ENCODE data around the gene VWA3A.
A peak's percentile ranks its signal among the peaks of the same experiment; 100 is the strongest.
"Not testable (repeated sequence)": the region's sequence is repeated elsewhere in the genome, so short reads cannot be mapped to it uniquely, and the experiment has no call there.

Gene VWA3A, protein sequence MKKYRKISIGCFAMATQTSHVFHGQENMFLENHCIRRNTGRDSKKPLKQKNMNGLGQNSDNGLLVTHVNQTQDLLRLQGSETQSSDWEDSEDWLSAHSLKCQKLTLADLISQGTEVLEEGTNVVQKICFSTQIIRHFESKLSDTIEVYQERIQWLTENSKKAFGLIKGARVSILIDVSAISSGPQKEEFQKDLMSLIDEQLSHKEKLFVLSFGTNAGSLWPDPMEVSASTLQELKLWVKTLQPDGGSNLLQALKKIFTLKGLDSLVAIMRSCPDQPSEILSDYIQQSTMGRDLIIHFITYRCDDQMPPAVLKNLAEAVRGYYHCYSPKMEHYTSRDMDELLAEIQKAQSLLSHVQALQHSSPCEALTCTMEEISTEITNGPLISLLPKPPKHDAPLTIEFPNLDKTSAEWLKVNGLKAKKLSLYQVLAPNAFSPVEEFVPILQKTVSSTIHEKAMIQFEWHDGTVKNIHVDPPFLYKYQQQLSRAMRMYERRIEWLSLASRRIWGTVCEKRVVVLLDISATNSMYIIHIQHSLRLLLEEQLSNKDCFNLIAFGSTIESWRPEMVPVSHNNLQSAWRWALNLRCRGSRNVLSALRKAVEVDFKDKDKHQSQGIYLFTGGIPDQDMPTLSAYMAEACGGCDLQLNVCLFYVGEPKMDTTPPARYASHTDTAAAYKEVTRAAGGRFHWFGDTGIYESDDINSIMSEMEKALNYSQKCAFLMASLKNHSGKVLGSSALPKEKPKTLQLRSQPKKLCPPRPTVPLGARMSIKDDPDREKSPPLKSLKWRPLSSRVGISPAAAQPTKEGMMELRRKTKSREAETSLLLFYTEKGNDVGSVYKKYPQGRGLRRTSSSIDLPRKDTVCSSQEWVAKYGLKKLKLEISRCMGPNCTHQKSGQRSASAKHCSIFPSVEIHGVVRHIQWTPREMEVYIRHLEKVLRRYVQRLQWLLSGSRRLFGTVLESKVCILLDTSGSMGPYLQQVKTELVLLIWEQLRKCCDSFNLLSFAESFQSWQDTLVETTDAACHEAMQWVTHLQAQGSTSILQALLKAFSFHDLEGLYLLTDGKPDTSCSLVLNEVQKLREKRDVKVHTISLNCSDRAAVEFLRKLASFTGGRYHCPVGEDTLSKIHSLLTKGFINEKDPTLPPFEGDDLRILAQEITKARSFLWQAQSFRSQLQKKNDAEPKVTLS

DNA sequence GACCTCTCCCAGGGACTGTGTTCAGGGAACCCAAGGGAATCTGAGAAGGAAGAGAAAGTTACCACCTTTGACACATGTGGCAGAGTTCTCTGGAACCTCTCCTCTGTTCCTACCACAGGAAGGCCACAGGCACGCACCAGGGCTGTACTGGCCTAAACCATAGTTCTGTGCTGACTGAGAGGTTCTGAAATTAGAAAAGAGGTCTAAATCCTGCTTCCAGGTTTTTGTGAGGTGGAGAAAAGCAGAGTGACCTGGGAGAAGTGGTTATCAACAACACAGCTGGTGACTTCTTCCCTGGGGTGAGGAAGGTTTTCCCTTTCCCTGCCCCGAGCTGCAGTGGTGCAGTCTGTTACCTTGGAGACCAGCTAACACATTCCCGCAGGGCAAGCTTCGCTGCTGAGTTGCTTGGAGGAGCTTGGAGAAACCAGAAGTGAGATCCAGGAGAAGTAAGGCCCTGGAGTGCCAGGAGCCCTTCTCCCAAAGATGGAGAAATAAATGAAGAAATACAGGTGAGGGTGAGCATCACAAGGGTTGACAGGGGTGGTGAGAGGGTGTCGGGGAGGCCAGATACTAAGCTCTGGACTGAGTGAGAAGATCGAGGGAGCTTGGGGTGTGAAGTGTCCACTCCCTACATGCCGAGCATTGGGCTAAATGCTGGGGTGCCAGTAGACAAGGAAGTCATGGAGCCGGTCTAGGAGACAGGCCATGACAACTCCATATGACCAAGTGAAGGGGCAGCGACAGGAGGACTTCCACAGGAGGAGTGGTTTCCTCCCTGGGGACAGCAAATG is at the start of gene VWA3A:
VWA3A (plus strand) TSS at position 399 of the 791 bp plus-strand sequence; CDS start at position 496, 97 bp downstream.
- Mint-ChIP-seq H3K4me3 (no peak within 1 kb of the TSS), H3K9me3 (no peaks in the 10 kb centered on the region), H3K27me3 (peaks cover 10% of the 10 kb centered on the region), H3K36me3 (ENCODE audit: low read depth) (peaks cover 7% of the 10 kb centered on the region), H3K27ac (no peak within 1 kb of the TSS), H3K4me1 (ENCODE audit: low read depth) (no peaks in the 10 kb centered on the region)
- DNase-seq = no peak

DNA sequence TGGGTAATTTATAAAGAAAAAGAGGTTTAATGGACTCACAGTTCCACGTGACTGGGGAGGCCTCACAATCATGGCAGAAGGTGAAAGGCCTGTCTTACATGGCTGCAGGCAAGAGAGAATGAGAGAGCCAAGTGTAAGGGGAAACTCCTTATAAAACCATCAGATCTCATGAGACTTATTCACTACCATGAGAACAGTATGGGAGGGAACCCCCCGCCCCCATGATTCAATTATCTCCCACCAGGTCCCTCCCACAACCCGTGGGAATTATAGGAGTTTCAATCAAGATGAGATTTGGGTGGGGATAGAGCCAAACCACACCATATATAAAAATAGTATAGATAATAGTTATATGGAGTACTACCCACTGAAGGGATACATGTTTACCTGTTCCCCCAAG is 48.5 kb upstream of the VWA3A start:
- not testable (repeated sequence) for H3K9me3 Mint-ChIP-seq; H3K4me1 Mint-ChIP-seq (ENCODE audit: low read depth); H3K27ac Mint-ChIP-seq; H3K27me3 Mint-ChIP-seq; DNase-seq; H3K36me3 Mint-ChIP-seq (ENCODE audit: low read depth); H3K4me3 Mint-ChIP-seq

DNA sequence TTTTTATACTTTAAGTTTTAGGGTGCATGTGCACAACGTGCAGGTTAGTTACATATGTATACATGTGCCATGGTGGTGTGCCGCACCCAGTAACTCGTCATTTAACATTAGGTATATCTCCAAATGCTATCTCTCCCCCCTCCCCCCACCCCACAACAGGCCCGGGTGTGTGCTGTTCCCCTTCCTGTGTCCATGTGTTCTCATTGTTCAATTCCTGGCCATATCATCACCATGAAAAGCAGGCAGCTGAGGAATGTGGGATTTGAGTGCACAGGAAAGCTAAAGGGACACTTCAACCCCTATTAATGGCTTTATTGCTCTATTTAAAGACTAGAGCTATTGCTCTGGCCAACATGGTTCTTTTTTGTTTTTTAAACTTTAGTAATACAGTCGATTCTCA is 46.5 kb upstream of the VWA3A start:
- DNase-seq; H3K27me3 Mint-ChIP-seq; H3K4me3 Mint-ChIP-seq; H3K9me3 Mint-ChIP-seq; H3K36me3 Mint-ChIP-seq (ENCODE audit: low read depth); H3K27ac Mint-ChIP-seq; H3K4me1 Mint-ChIP-seq (ENCODE audit: low read depth): not testable (repeated sequence)

DNA sequence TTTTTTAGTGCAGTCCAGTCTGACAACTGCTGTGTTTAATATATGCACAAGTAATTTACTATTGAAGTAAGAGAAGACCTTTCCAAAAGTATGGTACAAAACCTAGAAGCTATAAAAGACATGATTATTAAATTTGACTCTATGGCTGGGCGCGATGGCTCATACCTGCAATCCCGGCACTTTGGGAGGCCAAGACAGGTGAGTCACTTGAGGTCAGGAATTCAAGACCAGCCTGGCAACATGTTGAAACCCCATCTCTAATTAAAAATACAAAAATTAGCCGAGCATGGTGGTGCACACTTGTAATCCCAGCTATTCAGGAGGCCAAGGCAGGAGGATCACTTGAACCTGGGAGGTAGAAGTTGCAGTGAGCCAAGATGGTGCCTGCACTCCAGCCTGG is 41.4 kb upstream of the VWA3A start:
- Mint-ChIP-seq H3K4me3 (no peak overlapping the region), H3K27me3 (no peaks in the 10 kb centered on the region), H3K4me1 (ENCODE audit: low read depth) (peaks cover 30% of the 10 kb centered on the region), H3K9me3 (no peaks in the 10 kb centered on the region), H3K36me3 (ENCODE audit: low read depth) (peaks cover 13% of the 10 kb centered on the region), H3K27ac (no peak overlapping the region)
- no peak for DNase-seq

DNA sequence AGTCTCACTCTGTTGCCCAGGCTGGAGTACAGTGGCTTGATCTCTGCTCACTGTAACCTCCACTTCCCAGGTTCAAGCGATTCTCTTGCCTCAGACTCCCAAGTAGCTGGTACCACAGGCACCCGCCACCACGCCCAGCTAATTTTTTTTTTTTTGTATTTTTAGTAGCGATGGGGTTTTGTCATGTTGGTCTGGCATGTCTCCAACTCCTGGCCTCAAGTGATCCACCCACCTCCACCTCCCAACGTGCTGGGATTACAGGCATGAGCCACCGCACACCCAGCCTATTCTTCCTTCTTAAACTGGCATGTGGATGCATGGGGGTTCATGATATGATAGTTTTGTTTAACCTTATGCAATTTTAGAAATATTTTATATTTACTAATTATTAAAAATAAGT is 39.4 kb upstream of the VWA3A start:
- Mint-ChIP-seq H3K9me3 (no peaks in the 10 kb centered on the region), H3K27me3 (no peaks in the 10 kb centered on the region), H3K36me3 (ENCODE audit: low read depth) (peaks cover 20% of the 10 kb centered on the region), H3K4me3 (no peak overlapping the region), H3K27ac (no peak overlapping the region), H3K4me1 (ENCODE audit: low read depth) (peaks cover 36% of the 10 kb centered on the region)
- no peak for DNase-seq

DNA sequence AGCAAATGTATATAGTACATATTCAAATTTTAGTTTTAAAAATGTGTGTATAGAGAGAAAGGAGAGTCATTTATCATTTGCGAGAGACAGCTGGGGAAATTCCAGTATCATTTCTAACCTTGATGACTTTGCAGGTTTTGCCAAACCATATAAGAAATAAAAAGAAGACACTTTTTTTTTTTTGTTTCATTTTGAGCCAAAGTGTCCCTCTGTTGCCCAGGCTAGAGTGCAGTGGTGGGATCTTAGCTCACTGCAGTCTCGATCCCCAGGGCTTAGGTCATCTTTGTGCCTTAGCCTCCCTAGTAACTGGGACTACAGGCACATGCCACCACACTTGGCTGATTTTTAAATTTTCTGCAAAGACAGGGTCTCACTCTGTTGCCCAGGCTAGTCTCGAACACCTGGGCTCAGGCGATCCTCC is 38.4 kb upstream of the VWA3A start:
- Mint-ChIP-seq H3K36me3 (ENCODE audit: low read depth) (peaks cover 26% of the 10 kb centered on the region), H3K27me3 (no peaks in the 10 kb centered on the region), H3K27ac (peak overlapping the region; percentile 59), H3K4me1 (ENCODE audit: low read depth) (peaks cover 43% of the 10 kb centered on the region), H3K4me3 (no peak overlapping the region), H3K9me3 (no peaks in the 10 kb centered on the region)
- DNase-seq = no peak

DNA sequence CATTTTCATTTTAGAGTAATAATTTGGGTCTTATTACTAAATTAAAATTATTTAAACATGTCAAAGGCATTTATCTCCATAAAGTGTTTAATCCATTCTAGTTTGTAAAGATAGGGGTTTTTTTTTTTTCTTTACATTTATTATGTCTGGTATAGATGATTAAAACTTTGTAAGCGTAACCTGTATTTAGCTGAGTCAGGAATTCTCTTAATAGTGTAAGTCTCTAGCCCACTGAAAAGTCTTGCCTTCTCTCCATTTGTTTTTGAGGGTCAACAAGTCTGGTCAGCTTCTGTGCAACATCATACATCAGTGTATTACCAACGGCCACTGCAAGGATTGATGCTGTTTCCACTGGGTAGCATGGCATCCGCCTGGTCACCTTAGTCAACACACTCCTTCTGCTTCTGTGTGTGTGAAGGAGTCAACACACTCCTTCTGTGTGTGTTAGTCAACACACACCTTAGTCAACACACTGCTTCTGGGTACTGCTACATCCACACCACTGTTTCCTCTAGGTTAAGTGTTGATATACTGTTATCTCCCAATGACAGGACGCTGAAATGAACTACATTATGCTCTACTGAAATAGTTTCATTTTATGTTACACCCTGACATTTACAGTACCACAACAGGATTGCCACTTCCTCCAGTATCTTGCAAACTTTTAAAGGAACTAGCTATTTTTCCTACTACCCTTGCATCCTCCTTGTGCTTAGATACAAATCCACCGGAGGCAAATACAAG is 37.3 kb upstream of the VWA3A start:
- no peak overlapping the region for H3K4me3 Mint-ChIP-seq
- no peaks in the 10 kb centered on the region for H3K27me3 Mint-ChIP-seq
- H3K9me3 Mint-ChIP-seq = no peaks in the 10 kb centered on the region
- H3K36me3 Mint-ChIP-seq (ENCODE audit: low read depth) = peaks cover 30% of the 10 kb centered on the region
- peaks cover 52% of the 10 kb centered on the region for H3K4me1 Mint-ChIP-seq (ENCODE audit: low read depth)
- peak overlapping the region; percentile 45 for H3K27ac Mint-ChIP-seq
- DNase-seq = no peak

DNA sequence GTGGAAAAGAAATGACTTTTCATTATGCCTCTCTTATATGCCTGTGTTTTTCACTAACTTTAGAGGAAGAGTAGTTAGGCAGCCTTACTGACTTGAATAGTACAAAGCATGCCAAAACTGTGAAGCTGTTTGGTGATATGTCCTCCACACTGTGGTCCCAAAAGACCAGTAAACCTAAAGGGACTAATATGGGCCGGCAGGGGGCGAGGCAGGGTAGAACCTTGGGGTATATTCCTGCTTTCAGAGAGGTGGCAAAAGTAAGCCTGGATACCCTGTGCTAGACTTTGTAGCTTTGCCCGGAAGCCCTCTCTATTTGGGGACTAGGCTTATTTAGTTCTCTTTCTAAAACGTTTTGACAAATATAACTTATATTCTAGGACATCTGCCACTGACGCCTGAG is 36.5 kb upstream of the VWA3A start:
- Mint-ChIP-seq H3K36me3 (ENCODE audit: low read depth) (peaks cover 30% of the 10 kb centered on the region), H3K4me3 (no peak overlapping the region), H3K27me3 (no peaks in the 10 kb centered on the region), H3K4me1 (ENCODE audit: low read depth) (peaks cover 54% of the 10 kb centered on the region), H3K27ac (no peak overlapping the region), H3K9me3 (no peaks in the 10 kb centered on the region)
- DNase-seq = no peak

DNA sequence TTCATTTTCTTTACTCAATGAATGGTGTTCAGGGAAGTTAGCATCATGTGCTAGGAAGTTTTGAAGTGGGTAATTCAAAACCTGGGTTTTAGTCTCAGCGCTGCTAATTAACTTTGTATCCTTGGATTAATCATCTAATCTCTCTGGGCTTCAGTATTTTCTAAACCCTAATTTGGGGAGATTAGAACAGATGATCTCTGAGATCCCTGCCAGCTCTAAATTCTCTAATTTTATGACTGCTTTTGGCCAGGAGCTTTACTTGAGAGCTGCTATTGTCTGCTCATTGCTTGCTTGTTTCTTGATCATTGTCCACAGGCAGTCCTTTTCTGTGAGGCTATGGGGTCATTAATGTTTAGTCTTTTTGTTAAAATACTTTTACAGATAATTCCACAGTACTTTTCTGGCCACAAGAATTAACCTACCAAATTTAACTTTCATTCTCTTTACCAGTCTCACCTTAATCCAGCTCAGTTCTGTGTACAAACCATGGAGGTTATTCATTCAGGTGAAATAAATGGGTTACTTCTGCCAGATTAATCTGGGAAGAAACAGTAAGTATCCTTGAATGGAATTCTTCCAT is 28.4 kb upstream of the VWA3A start:
- Mint-ChIP-seq H3K27ac (no peak overlapping the region), H3K4me3 (no peak overlapping the region), H3K27me3 (no peaks in the 10 kb centered on the region), H3K36me3 (ENCODE audit: low read depth) (peaks cover 35% of the 10 kb centered on the region), H3K9me3 (peaks cover 8% of the 10 kb centered on the region), H3K4me1 (ENCODE audit: low read depth) (peaks cover 24% of the 10 kb centered on the region)
- no peak for DNase-seq

DNA sequence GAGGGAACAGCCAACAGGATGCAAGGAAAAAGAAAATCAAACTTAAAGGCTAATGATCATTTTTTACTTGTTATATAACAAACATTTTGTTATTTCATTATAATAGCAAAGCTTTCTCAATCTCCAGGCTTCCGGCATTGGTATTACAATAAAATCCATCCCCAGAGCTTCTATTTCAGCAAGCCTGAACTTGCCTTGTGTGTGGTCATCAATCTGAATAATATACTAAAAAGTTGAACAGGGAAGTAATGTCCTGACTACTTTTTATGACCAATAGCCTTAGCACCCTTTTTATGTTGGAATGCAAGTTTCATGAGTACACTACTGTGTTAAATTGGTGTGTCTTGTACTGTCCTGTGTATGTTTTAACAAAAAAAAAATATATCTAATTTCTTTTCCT is 27.1 kb upstream of the VWA3A start:
- peaks cover 31% of the 10 kb centered on the region for H3K36me3 Mint-ChIP-seq (ENCODE audit: low read depth)
- H3K27me3 Mint-ChIP-seq = no peaks in the 10 kb centered on the region
- peaks cover 8% of the 10 kb centered on the region for H3K9me3 Mint-ChIP-seq
- no peak for DNase-seq
- no peak overlapping the region for H3K27ac Mint-ChIP-seq
- H3K4me1 Mint-ChIP-seq (ENCODE audit: low read depth) = peaks cover 15% of the 10 kb centered on the region
- no peak overlapping the region for H3K4me3 Mint-ChIP-seq

DNA sequence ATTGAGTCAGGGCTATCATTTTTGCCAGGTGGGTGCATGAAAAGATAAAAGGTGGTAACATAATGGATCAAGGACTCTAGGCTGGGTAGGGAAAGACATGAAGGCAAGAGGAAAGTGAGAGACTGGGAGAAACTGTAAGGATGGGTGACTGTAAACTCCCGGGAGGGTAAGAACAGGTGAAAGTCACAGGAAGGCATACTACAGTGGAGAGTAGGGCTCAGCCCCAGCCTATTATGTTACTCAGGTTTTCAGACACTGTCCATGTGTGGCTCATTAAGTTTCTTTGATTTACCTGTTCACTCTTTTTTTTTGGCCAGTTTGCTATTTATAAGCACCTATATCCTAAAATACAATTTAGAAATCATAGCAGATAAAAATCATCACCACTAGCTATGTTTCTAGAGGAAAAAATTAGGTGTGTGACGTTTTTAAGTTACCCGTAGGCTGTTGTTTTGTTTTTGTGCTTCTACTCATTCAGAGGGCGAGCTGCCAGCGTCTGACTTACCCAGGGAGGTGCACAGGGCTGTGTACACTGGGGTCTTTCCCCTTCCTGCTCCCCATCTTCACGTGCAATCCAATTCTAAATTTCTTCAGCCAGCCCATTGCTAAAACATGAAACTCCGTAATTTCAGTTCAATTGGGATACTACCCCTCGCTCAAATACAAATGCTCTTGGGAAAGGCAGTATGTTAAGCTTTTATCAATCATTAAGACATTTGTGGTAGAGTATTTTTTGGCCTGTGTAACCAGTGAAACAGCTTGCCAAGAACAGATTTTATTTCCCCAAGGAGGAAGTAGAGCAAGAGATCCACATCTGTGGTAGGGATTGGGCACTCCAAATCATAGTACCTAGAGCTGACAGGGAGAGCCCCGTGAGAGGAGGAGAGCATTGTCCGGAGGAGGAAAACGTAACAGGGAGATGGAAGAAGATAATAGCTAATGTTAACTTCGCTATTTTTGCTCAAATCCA is 21.7 kb upstream of the VWA3A start:
- DNase-seq = no peak
- H3K9me3 Mint-ChIP-seq = peaks cover 8% of the 10 kb centered on the region

DNA sequence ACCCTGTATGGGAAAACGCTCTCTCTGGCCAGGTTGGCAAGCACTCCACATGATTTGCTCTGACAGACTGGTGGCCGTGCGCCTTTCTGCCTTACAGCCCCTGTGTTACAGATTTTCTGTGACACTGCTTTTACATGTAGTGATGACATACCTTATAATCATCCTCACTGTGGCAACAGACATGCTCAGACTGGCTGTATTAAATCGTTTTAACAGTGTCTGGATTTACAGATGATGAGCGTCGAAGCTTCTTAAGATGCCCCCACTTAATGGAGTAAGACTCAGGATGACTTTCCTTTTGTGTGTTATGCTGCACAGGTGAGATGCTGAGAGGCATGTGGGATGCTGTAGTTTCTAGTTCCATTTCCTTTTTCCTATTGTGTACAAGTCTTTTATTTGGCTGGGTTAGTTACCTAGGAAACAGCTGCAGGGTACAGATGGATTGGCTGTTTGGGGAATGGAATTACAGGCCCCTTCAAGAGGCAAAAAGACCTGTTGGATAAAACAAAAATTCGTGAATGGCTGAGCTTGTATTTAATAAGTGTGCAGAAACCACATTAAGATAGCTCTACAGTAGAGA is 20.9 kb upstream of the VWA3A start:
- DNase-seq = no peak
- Mint-ChIP-seq H3K36me3 (ENCODE audit: low read depth) (peaks cover 20% of the 10 kb centered on the region), H3K4me3 (no peak overlapping the region), H3K4me1 (ENCODE audit: low read depth) (peaks cover 12% of the 10 kb centered on the region), H3K9me3 (peaks cover 4% of the 10 kb centered on the region), H3K27ac (no peak overlapping the region), H3K27me3 (no peaks in the 10 kb centered on the region)

More for the DNA sequence above, 21.7 kb upstream of the VWA3A start:
- H3K4me3 Mint-ChIP-seq = no peak overlapping the region
- peaks cover 24% of the 10 kb centered on the region for H3K36me3 Mint-ChIP-seq (ENCODE audit: low read depth)
- H3K27me3 Mint-ChIP-seq = no peaks in the 10 kb centered on the region
- H3K27ac Mint-ChIP-seq = no peak overlapping the region
- H3K4me1 Mint-ChIP-seq (ENCODE audit: low read depth) = peaks cover 11% of the 10 kb centered on the region
